22Rv1 (cell line): ENCODE data around the gene C14orf119.

Experiments
- ZFX ChIP-seq: fragments of 450-650 bp; IDR thresholded peaks from 2 replicates; pipeline ENCODE4 v1.6.1; 2017; ENCODE audit warnings: antibody characterized with exemption, borderline replicate concordance
- TF ChIP-seq, protein P1 (sequence below): fragments of 450-650 bp; IDR thresholded peaks from 2 replicates; pipeline ENCODE4 v1.5.1; 2017; ENCODE audit warnings: mild to moderate bottlenecking

DNA sequence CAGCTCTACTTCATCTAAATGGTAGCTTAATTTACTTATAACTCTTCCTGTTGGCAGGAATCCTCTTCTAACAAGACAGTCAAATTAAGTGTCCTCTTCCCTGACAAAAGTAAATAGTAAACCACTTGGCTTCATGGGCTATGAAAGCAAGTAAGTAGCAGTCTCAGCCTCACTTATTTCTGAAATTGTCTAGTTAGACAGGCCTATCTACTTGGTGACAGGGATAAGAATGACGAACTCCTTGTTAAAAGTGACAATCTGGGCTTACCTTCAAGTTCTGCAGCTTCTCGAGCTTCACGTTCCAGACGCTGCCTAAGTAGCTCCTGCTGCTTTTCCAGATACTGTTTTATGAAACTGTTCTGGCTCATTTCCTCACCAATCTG lies 5.1 kb upstream of the C14orf119 start:
- TF ChIP-seq ZFX: no peak
- TF ChIP-seq, protein P1, sequence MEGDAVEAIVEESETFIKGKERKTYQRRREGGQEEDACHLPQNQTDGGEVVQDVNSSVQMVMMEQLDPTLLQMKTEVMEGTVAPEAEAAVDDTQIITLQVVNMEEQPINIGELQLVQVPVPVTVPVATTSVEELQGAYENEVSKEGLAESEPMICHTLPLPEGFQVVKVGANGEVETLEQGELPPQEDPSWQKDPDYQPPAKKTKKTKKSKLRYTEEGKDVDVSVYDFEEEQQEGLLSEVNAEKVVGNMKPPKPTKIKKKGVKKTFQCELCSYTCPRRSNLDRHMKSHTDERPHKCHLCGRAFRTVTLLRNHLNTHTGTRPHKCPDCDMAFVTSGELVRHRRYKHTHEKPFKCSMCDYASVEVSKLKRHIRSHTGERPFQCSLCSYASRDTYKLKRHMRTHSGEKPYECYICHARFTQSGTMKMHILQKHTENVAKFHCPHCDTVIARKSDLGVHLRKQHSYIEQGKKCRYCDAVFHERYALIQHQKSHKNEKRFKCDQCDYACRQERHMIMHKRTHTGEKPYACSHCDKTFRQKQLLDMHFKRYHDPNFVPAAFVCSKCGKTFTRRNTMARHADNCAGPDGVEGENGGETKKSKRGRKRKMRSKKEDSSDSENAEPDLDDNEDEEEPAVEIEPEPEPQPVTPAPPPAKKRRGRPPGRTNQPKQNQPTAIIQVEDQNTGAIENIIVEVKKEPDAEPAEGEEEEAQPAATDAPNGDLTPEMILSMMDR: no peak
